DOHH2 (cell line): ENCODE results near the gene GPANK1.

ENCODE experiments used
- CTCF ChIP-seq: fragments of 200-600 bp; sonication (generic); IDR thresholded peaks from one replicate; pipeline ENCODE4 v1.5.1; 2014; ENCODE audit warnings: antibody characterized with exemption, mild to moderate bottlenecking, low read depth, low read length; ENCODE audit not compliant: poor library complexity, severe bottlenecking
- EZH2phosphoT487 ChIP-seq: fragments of 200-600 bp; sonication (generic); IDR thresholded peaks from 2 replicates; pipeline ENCODE4 v1.6.1; 2017; ENCODE audit warnings: borderline replicate concordance, mild to moderate bottlenecking, antibody characterized with exemption, low read length, moderate library complexity, mixed read lengths

DNA sequence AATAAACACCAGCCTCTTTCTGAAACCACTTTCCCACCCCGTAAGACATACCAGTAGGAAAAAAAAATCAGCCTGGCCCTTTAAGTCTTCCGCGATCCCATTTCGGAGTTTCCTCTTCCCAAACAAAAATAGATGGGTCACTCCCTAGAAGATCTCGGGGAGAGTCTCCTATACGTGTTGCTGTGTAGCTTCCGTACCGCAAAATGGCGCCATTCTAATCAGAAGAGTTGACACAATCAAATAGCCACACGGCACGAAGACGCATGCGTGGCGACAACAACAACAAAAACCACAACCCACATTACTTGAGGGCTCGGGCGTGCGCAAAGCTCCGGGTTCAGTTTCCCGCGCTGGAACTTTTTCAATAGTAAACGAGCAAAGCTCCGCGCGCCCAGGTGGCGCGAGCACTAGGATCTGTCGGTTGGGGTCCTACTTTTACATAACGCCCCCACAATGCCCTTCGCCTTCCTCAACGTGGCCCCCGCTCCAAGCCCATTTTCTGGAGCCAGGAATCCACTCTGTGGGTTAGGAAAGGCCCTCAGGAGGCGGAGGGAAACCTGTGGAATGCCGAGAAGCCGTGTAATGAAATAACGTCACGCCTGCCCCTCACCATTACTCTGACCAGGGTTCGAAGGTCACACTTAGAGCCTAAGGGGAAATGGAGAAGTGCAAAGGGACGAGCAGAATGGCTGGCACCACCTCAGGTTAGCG, at the start of gene GPANK1:
- TF ChIP-seq CTCF (no peak), EZH2phosphoT487 (no peak)
